Measurements from ENCODE around the gene BMP7. TPM values are rescaled to one million over a fixed set of nuclear protein-coding genes. Genes with fewer than 3 reads are reported as not detected.

Gene BMP7
- total and polyA plus RNA-seq, 9 of the 15 experiments (the other 6 are each of a cell fraction or from before 2014, with no cell fraction given): 0.18 TPM; not detected in 8

DNA sequence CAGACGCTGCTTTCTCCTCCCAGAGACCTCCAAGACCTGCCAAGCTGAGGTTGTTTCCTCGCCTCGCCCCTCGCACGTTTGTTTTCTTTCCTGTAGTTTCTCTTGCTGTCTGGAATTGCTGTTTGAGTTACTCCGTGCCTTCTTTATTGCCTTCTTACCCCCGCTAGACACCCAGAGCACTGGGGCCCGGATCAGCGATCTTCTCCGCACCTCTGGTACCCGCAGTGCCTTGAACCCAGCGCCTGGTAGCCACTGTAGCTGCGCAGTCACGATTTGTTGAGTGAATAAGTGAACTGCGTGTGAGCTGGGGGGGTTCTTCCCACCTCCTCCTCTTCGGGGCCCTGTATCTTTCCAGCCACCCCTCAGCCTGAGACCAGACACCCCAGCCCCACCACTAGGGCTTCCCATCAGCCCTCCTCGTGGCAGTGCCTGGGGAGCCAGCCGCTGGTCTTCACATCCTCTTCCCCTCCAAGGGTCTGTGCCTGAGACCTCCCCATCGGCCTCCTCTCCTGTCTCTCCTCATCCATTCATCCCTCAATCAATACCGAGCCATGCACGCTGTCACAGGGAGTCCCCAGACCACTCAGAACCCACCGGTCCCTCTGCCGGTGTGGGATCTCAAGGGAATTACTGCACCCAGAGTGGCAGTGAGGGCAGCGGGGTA lies 849 bp upstream of the BMP7 start:
- Histone ChIP-seq H3K4me3 (no peak overlapping the region), H3K9ac (ENCODE audit: insufficient read depth in 1 of 2, low read depth in 2 of 2, low read length in 2 of 2) (no peak overlapping the region)
- no peak for TF ChIP-seq ZNF124 (CRISPR knock-in tag; IDR thresholded peaks at IDR 0.05)
- TF ChIP-seq FOXK1 (CRISPR knock-in tag; IDR thresholded peaks at IDR 0.05; ENCODE audit: borderline replicate concordance): no peak
- no peak for TF ChIP-seq DDX20 (tag; IDR thresholded peaks at IDR 0.05; ENCODE audit: low read depth)
- TF ChIP-seq, protein P1, sequence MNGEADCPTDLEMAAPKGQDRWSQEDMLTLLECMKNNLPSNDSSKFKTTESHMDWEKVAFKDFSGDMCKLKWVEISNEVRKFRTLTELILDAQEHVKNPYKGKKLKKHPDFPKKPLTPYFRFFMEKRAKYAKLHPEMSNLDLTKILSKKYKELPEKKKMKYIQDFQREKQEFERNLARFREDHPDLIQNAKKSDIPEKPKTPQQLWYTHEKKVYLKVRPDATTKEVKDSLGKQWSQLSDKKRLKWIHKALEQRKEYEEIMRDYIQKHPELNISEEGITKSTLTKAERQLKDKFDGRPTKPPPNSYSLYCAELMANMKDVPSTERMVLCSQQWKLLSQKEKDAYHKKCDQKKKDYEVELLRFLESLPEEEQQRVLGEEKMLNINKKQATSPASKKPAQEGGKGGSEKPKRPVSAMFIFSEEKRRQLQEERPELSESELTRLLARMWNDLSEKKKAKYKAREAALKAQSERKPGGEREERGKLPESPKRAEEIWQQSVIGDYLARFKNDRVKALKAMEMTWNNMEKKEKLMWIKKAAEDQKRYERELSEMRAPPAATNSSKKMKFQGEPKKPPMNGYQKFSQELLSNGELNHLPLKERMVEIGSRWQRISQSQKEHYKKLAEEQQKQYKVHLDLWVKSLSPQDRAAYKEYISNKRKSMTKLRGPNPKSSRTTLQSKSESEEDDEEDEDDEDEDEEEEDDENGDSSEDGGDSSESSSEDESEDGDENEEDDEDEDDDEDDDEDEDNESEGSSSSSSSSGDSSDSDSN (IDR thresholded peaks at IDR 0.05; ENCODE audit: borderline replicate concordance in 1 of 2, low read depth in 2 of 2, low read length in 2 of 2): no peak
- TF ChIP-seq ILF3 (IDR thresholded peaks at IDR 0.05; ENCODE audit: borderline replicate concordance): no peak
- TF ChIP-seq, protein P2, sequence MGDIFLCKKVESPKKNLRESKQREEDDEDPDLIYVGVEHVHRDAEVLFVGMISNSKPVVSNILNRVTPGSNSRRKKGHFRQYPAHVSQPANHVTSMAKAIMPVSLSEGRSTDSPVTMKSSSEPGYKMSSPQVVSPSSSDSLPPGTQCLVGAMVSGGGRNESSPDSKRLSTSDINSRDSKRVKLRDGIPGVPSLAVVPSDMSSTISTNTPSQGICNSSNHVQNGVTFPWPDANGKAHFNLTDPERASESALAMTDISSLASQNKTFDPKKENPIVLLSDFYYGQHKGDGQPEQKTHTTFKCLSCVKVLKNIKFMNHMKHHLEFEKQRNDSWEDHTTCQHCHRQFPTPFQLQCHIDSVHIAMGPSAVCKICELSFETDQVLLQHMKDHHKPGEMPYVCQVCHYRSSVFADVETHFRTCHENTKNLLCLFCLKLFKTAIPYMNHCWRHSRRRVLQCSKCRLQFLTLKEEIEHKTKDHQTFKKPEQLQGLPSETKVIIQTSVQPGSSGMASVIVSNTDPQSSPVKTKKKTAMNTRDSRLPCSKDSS (IDR thresholded peaks at IDR 0.05; ENCODE audit: low read depth, partially characterized antibody): no peak
- TF ChIP-seq, protein P3, sequence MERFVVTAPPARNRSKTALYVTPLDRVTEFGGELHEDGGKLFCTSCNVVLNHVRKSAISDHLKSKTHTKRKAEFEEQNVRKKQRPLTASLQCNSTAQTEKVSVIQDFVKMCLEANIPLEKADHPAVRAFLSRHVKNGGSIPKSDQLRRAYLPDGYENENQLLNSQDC (CRISPR knock-in tag; IDR thresholded peaks at IDR 0.05): no peak
- TF ChIP-seq ZNF830 (CRISPR knock-in tag; IDR thresholded peaks at IDR 0.05): no peak
- TF ChIP-seq, protein P4, sequence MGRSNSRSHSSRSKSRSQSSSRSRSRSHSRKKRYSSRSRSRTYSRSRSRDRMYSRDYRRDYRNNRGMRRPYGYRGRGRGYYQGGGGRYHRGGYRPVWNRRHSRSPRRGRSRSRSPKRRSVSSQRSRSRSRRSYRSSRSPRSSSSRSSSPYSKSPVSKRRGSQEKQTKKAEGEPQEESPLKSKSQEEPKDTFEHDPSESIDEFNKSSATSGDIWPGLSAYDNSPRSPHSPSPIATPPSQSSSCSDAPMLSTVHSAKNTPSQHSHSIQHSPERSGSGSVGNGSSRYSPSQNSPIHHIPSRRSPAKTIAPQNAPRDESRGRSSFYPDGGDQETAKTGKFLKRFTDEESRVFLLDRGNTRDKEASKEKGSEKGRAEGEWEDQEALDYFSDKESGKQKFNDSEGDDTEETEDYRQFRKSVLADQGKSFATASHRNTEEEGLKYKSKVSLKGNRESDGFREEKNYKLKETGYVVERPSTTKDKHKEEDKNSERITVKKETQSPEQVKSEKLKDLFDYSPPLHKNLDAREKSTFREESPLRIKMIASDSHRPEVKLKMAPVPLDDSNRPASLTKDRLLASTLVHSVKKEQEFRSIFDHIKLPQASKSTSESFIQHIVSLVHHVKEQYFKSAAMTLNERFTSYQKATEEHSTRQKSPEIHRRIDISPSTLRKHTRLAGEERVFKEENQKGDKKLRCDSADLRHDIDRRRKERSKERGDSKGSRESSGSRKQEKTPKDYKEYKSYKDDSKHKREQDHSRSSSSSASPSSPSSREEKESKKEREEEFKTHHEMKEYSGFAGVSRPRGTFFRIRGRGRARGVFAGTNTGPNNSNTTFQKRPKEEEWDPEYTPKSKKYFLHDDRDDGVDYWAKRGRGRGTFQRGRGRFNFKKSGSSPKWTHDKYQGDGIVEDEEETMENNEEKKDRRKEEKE (IDR thresholded peaks at IDR 0.05; ENCODE audit: borderline replicate concordance in 1 of 2, control insufficient read depth in 1 of 2, low read depth in 2 of 2, low read length in 1 of 2): peak in 1 of 2 experiments; percentile 58; a peak in 1 of 4 replicates
- TF ChIP-seq, protein P5, sequence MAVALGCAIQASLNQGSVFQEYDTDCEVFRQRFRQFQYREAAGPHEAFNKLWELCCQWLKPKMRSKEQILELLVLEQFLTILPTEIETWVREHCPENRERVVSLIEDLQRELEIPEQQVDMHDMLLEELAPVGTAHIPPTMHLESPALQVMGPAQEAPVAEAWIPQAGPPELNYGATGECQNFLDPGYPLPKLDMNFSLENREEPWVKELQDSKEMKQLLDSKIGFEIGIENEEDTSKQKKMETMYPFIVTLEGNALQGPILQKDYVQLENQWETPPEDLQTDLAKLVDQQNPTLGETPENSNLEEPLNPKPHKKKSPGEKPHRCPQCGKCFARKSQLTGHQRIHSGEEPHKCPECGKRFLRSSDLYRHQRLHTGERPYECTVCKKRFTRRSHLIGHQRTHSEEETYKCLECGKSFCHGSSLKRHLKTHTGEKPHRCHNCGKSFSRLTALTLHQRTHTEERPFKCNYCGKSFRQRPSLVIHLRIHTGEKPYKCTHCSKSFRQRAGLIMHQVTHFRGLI (CRISPR knock-in tag; IDR thresholded peaks at IDR 0.05): no peak

More for the DNA sequence above, 849 bp upstream of the BMP7 start:
- FAIRE-seq (no peak), ATAC-seq (no peak), DNase-seq (ENCODE audit: extremely low read depth in 1 of 4, low spot score in 3 of 4) (no peak)
- no peaks in the 10 kb centered on the region for H3K36me3 ChIP-seq (ENCODE audit: control insufficient read depth, insufficient read depth, low read length)
- in situ Hi-C loops (cut with MboI): no loop called here
- no peak overlapping the region for H2AFZ ChIP-seq (ENCODE audit: low read depth, low read length)
- H3K27me3 ChIP-seq (ENCODE audit: control insufficient read depth in 2 of 2, insufficient read depth in 2 of 2, low read length in 2 of 2): peaks cover 23 to 63% of the 10 kb centered on the region in 2 experiments
- CTCF ChIA-PET (ENCODE audit: low intra/inter-chr PET ratio): no interaction called here
- H4K20me1 ChIP-seq (replicated peaks; ENCODE audit: control insufficient read depth, insufficient read depth, low read length): peaks cover 5% of the 10 kb centered on the region; the same call in 1 of the 2 replicates
- POLR2A ChIA-PET: interaction anchor here (0.6 kb wide), 1 partner anchor 24 kb away, joined by 3 read pairs; no protein-coding TSS in a partner anchor
- intact Hi-C loops (cut with micrococcal nuclease): no loop called here
- H3K4me2 ChIP-seq (ENCODE audit: insufficient read depth, low read length): no peak overlapping the region
- H3K27ac ChIP-seq (ENCODE audit: extremely low read depth, low read depth, low read length): no peak overlapping the region
- H3K9me3 ChIP-seq (replicated peaks; ENCODE audit: control insufficient read depth, insufficient read depth, low read depth, low read length): no peaks in the 10 kb centered on the region
- BruUV-seq (replicated peaks): no TSS peak
- H3K4me1 ChIP-seq (replicated peaks in 1 of 2; ENCODE audit: control insufficient read depth in 2 of 2, insufficient read depth in 2 of 2, low read length in 2 of 2): peaks cover 0 to 22% of the 10 kb centered on the region in 2 experiments; a peak in 2 of 5 replicates
- no peaks in the 10 kb centered on the region for H3K79me2 ChIP-seq (ENCODE audit: control insufficient read depth, insufficient read depth, low read length)
- 12% methylated on average over 19 of the region's 24 CpGs for WGBS (ENCODE audit: insufficient coverage, low coverage, missing lambda C conversion rate)
- H3K9me1 ChIP-seq (ENCODE audit: control insufficient read depth, insufficient read depth, low read length): no peaks in the 10 kb centered on the region

Data from K562 (cell line).